NK-92 (cell line): Measurements from ENCODE around the gene ATP2A3.
"Not testable (repeated sequence)": the region's sequence is repeated elsewhere in the genome, so short reads cannot be mapped to it uniquely, and the experiment has no call there.

ENCODE experiments used
- DNase-seq: peaks from one replicate; lab custom pipeline; 2025; ENCODE audit not compliant: unreplicated experiment; lab: John Stamatoyannopoulos, UW

Gene ATP2A3

DNA sequence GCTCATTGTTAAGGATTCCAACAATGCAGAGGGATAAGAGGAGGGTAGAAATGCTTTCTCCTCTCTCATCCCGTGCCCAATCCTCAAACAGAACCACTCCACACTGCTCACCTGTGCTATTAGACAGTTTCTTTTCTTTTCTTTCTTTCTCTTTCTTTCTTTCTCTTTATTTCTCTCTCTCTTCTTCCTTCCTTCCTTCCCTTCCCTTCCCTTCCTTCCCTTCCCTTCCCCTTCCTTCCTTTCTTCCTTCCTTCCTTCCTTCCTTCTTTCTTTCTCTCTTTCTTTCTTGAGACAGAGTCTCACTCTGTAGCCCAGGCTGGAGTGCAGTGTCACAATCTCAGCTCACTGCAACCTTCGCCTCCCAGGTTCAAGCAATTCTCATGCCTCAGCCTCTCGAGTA, 27.5 kb upstream of the ATP2A3 start:
- DNase-seq: not testable (repeated sequence)

DNA sequence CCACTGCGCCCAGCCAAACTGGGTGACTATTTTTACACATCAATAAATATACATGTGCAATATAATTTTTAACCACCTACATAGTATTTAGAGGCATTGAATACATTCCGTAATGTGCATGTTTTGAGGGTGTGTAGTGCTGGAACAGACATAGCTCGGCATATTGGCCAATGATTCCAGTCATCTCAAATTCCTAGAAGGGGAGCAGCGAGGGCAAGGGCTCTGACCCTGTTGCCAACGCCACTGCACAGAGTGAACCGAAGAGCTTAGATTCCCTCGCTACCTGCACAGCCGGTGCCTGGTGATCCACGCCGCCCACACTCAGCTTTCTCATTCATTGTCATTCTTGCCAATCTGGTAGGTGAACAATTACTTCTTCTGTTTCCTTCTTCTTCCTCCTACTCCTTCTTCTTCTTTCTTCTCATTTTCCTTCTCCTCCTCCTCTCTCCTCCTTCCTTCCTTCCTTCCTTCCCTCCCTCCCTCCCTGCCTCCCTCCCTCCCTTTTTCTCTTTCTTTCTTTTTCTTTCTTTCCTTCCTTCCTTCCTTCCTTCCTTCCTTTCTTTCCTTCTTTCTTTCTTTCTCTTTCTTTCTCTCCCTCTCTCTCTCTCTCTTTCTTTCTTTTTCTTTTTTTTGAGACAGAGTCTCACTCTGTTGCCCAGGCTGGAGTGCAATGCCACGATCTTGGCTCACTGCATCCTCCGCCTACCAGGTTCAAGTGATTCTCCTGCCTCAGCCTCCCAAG, 26.3 kb upstream of the ATP2A3 start:
- no peak for DNase-seq

DNA sequence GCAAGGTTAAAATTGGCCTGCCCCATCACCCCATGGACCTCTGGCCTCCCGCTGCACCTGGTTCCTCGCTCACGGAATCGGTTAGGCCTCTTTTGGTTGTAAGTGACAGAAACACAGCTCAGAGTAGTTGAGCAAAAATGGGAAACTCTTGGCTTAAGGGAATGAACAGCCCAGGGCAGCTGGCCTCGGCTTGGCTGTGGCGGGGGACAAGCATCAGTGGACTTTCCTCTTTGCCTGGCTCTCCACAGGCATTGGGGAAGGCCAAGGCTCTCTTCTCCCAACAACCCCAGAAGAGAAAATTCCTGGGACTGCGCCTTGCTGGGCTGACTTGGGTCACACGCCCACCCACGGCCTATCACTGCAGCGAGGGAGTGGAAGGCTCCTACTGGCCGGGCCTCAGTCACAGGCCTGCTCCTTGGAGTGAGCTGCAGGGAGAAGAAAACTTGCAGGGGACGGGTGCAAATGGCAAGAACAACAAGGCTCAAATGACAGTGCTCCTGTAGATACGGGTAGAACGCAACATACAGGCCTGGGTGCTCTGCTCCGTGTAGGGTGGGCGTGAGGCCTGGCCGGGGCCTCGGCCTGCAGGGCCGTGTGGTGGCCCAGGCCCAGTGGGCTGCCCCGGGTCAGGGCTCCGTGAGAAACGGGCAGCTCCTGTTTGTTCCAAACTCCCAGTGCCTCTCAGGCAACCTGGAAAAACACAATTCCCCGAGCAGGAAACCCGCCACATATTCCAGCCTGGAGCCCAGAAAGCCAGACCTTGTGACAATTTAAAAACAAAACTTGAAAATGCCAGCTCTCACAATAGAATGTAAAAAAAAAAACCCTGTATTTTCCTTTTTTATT, 25.0 kb upstream of the ATP2A3 start:
- DNase-seq: no peak

DNA sequence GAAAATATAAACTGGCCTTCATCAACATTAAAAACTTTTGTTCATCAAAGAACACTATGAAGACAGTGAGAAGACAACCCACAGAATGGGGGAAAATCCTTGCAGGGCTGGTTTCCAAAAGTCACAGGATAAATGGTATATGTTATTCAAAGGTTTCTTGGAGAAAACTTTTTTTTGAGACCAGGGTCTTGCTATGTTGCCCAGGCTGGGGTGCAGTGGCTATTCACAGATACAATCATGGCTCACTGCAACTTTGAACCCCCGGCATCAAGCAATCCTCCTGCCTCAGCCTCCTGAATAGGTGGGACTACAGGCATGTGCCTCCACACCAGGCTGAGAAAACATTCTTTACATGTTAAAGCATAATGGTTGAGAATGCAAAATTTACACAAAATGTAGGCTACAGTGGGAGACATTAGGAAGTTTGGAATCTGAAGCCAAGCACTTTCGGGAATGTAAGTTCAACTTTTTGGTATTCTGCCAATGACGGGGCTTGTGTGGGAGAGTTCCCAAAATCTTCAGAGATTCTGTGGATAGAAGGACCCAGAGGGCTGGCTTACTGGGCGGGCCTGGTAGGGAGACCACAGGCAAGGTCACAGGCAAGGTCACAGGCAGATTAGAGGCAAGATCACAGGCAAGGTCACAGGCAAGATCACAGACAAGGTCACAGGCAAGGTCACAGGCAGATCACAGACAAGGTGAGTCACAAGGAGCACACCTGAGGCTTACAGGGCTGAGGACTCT, 24.2 kb upstream of the ATP2A3 start:
- DNase-seq: no peak

DNA sequence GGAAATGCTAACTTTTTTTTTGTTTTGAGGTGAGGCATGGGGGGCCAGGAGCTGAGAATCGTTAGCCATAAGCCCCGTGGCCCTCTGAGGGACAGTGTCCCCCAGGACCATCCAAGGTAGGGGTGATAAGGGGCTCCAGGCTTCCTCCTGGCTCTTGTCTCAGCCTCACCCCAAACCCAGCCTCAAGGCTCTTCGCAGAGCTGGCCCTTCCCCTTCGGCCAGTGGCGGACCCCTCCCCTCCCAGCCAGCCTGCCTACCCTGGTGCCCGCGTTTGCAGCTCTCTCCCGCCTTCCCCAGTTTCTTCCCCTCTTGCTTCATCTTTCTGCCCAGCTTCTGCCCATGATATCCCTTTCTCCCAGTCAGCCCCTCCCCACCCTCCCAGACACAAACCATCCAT, 22.7 kb upstream of the ATP2A3 start:
- DNase-seq: no peak

DNA sequence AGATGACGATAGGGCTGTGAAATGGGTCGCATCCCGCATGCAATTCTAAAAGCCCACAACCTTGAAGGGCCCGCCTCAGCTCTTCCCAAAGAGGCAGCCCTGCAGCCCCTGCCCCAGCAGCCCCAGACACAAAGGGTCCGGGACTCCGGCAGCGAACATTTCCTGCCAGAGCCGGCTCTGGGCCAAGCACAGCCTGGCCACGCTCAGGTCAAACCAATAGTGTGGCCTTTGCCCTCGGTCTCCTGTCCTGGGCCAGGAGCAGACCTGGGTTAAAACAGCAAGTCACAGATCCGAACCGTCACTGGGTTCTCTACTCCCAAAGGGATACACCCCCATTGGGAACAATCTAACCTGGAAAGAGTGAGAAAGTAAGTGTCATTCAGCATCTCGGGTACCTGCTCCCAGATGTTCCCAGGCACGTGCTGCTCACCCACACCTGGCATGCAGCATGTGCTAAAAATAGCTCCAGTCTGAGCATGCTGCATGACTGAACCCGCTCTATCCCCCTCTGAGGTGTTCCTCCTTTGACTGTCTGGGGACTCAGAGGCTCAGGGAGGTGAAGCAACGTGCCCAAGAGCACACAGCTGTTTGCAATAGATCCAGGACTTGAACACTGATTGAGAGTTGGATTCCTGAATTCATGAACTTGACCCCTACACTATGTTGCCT, 22.2 kb upstream of the ATP2A3 start:
- no peak for DNase-seq

DNA sequence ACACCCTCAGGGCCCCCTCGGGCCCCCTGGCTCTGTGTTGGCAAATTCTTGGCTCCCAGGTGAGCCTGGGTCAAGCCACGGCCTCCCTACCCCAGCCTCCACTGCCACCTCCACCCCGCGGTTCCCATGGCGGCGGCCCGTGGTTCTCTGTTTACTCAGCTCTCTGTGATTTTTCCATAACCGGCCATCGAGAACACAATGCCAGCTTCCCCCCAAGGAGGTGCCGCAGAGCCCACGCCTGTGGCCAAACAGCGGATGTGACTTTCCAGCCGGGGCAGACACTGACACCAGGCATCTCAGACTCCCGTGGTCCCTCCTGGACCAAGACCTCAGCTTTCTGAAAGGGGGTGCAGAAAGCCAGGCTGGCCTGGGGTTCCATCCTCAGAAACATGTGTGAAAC, 21.6 kb upstream of the ATP2A3 start:
- no peak for DNase-seq

DNA sequence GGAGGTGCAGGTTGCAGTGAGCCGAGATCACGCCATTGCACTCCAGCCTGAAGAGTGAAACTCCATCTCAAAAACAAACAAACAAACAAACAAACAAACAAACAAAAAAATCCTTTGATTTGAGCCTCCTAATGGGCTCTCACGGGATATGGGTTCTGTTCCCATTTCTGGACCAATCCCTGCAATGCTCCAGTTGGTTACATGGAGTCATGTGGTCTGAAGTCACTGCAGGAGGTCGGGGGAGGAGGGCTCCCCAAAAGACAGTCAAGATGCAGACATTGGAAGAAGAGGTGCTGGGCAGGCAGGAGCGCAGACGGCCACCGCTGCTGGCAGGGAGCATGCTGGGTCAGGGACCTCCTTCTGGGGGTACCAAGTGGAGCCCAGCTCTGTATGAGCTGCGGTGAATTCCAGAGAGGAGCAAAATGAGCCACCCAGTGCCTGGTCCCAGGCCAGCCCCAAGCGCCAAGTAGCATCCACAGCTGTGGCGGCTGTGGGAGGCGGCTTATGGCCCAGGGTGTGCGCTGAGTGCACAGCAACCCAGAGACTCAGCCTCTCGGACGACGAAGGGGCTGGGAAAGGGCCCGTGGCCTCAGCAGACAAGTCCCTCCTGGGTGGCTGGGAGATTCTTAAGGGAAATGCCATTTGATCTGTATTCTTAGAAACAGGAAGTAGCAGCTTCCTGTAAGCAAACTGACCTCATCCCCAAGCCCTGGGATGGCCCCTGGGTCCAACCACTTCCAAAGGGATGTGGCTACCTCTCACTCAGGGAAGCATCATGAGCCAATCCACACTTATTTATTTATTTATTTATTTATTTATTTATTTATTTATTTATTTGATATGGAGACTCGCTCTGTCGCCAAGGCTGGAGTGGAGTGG, 19.6 kb upstream of the ATP2A3 start:
- DNase-seq: no peak

DNA sequence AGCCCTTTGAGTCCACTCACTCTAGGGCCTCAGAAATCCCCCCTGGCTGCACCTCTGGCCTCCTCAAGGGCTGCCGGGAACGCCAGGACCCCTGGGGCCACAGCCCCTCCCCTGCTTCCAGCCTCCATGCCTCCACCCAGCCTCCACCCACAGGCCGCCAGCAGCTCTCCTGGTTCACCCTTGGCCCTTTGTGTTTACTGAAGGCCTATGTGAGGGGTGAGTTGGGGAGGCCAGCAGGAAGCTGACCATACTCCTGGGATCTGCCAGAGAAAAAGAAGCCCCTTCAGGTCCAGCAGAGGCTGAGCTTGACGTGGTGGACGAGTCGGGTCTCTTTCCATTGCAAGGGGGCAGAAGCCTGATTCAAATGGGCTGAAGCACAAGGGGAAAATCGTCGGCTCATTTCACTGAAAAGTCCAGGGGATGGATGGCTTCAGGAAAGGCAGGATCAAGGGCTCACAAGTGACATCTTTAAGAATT, 18.3 kb upstream of the ATP2A3 start:
- DNase-seq: no peak

DNA sequence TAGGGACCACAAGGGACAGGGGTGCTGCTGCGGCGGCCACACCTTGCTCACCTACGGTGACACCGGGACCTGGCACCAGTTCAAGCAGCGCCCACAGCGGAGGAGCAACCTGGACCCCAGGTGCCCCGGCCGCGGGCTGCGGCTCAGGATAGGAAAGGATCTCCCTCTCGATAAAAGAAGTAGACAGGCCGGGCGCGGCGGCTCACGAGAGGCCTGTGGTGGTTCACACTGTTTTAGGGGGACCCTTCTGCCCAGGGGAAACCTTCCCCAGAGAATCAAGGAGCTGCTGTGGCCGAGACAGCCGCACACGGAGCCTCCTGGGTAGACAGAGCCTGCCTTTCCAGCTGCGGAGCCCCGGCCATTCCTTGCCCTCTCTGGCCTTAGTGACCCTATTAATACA, 17.9 kb upstream of the ATP2A3 start:
- no peak for DNase-seq

DNA sequence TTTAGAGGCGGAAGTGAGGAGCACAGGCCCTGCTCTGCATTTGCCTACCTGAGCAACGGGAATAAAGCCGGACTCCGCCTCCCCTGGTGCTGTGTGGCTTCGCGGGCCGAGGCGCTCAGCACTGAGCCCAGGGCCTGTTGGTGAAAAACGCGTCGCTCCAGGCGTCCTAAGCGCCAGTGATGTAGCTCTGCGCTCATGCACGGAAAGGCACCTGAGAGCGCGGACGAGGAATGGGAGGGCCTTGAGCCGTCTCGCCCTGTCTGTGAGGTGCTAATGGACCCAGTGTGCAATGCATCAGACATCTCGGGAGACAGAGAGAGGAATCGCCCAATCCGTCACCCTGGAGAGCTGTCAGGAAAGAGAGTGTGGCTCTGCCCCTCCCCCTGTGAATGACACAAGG, 17.2 kb upstream of the ATP2A3 start:
- no peak for DNase-seq

DNA sequence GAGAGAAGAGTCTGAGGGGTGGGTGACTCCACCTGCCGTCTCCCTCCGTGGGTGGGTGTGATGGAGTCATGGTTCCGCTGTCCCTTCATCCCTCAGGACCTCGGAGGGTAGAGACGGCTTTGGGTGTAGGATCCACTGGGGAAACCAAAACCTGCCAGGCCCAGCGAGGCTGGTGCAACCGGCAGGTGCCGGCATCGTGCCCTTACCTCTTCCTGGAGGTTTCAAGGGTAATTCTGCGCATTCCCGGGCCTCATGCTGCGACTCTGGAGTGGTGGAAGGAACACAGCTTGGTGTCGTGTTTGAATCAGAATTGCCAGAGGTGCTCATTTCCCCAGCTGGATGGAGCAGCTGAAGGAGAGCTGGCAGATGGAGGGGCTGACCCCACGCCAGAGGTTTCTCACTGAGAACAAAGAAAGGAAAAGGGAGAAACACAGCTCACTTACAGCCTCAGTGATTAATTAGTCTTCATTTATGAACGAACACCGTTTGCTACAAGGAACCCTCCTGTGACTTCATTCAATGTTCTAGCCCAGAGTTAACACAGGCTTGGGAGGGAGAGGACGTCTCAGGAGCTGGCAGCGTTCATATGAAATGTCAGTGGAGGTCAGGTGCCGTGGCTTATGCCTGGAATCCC, 16.3 kb upstream of the ATP2A3 start:
- DNase-seq: no peak

DNA sequence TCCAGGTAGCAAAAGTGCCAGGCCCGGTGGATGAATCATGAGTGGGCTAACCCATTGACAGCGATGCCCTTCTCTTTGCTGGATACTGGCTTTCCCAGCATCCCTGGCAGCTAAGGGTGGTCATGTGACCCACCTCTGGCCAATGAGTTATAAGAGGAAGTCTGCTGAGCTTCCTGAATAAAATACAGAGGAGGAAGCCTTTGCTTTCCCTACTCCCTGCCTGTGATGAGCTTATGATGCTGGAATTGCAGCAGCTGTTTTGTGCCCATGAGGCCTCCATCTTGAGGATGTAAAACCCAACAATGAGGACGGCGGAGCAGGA, 15.0 kb upstream of the ATP2A3 start:
- DNase-seq: no peak

DNA sequence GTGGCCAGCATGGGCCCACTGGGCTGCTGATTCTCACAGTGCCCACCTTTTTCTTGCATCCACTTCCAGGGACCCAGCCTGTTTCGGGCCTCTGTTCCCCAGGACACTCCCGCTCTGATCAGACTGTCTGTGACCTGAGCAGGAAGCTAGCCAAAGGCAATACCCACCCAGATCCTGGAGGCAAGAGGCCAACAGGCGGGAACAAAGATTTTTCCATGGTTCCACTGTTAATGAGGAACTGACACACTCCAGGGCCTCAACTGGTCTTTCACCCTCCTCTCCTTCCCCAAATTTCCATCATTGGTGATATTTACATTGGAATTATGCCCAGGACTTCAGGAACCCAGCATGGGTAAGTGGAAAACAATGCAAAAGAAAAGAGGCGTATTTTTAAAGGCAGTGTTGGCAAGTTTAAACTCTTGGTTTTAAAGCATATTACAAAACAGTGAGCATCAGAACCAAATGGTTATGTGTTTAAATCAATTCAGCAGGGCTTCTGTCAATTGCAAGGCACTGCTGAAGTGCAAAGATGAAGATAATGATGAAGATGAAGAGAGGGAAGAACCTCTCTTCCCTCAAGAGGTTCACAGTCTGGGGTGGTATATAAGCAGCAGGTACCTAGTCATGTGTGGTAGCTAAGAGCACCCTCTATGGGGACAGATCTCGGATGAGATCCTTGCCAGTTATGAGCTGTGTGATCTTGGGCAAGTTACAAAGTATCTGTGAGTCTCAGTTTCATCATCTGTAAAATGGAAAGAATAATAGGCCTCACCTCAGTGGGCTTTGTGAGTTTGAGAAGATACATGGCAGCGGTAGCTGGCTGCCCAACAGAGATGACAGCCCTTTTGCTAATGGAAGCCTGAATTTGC, 14.4 kb upstream of the ATP2A3 start:
- DNase-seq: no peak

DNA sequence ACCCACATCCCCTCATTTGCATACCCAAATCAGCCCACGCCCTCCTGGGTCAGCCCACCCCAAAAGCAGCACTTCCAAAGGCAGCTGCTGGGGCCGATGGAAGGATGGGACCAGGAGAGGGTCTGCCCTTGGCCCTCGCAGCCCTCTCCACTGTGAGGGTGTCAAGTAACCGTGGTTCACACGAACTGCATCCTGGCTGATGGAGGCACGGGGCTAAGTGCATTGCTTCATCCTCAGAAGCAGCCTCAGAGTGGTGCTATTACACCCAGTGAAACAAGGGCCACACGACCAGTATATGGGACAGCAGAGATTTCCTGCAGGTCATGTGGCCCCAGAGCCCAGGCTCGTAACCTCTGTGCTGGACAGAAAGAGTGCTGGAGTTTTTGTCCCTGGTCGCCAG, 13.2 kb upstream of the ATP2A3 start:
- DNase-seq: no peak

DNA sequence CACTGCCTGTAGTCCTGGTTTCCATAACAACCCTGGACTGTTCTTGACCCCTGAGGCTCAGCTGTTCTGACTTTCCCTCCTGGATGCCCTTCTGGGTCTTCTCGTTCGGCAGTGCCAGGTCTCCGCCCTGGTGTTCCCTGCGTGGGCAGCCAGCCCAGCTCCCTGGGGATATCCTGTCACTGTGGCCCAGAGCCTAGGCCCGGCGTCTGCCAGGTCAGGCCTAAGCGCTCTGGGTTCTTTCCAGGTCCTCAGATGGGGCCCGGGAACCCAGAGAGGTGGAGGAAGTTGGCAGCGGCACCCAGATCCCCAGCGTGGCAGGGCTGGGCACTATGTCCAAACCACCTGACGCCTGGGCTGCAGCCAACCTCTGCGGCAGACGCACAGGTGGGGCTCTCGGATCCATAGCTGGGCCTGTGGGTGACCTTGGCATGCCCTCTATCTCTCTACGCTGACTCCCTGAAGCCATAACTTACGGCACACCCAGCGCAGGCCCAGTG, 12.5 kb upstream of the ATP2A3 start:
- DNase-seq: no peak

DNA sequence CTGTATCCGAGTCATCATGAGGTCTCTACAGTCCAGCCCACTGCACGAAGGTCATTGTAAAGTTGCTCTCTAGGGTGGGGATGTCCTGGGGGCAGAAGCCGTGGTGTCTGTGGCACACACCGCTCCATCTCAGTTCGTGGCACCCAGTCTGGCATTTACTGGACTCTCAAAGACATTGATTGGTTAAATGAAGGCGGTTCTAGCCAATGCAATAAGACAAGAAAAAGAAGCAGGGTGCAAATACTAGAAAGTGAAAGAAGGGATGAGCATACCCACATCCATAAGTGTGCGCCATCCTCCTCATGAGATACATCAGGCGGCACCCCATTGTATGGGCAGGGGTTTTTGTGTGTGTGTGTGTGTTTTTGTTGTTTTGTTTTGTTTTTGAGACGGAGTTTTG, 10.7 kb upstream of the ATP2A3 start:
- no peak for DNase-seq

DNA sequence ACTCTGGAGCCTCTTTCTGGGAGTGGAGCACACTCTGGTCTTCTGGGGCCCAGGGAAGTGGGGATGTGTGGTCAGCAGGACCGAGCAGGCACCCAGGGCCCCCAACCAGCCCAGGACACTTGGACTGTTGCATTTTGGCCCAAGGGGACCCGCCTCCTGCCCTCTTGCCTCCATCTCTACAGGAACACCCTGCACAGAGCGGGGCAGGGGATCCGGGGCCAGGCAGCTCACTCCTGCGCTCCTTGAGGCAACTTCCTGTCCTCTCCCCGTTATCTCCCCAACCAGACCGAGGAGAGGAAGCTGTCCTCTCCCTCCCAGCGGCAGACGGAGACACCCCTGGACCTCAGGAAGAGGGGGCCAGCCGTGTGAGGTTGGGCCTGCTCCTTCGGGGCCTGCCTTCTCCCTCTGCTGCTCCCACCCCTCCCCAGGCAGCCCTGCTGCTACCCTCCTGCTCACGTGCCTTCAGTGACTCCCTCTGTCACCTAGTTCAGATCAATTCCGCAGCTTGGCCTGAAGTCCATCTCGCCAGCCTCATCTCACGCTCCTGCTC, 10.0 kb upstream of the ATP2A3 start:
- DNase-seq: no peak
